A549 (cell line): ENCODE measurements around the gene OSBPL3.

Experiments
- BHLHE40 ChIP-seq: IDR thresholded peaks from 2 replicates; pipeline ENCODE4 v1.6.1; 2012; ENCODE audit warnings: low read depth, low read length, inconsistent platforms
- CBX2 ChIP-seq: fragments of 200-600 bp; sonication (generic); IDR thresholded peaks from 2 replicates; pipeline ENCODE4 v1.6.1; 2016; ENCODE audit warnings: low read depth, mild to moderate bottlenecking, borderline replicate concordance
- CHD4 ChIP-seq: fragments of 200-600 bp; sonication (generic); IDR thresholded peaks from 2 replicates; pipeline ENCODE4 v1.6.1; 2016; ENCODE audit warnings: antibody characterized with exemption, mild to moderate bottlenecking, borderline replicate concordance
- KDM5A ChIP-seq: fragments of 200-600 bp; sonication (generic); IDR thresholded peaks from 2 replicates; pipeline ENCODE4 v1.6.1; 2016; ENCODE audit warnings: antibody characterized with exemption, mild to moderate bottlenecking
- MAX ChIP-seq: IDR thresholded peaks from 2 replicates; pipeline ENCODE4 v1.6.1; 2012
- MYC ChIP-seq: IDR thresholded peaks from 2 replicates; pipeline ENCODE4 v1.6.1; 2012; ENCODE audit warnings: mild to moderate bottlenecking, inconsistent platforms, low read length, improper control_type of control experiment, borderline replicate concordance
- NPAS2 ChIP-seq: fragments of 250-450 bp; sonication (Bioruptor Pico); IDR thresholded peaks from 2 replicates; pipeline ENCODE4 v1.8.0; 2022; ENCODE audit warnings: mild to moderate bottlenecking, moderate library complexity, borderline replicate concordance
- POLR2A ChIP-seq: IDR thresholded peaks from 2 replicates; pipeline ENCODE4 v1.6.1; 2012; ENCODE audit warnings: mild to moderate bottlenecking, low read length
- SREBF2 ChIP-seq: fragments of 450-650 bp; IDR thresholded peaks from 2 replicates; pipeline ENCODE4 v1.6.1; 2014; ENCODE audit warnings: mild to moderate bottlenecking, moderate library complexity
- TF ChIP-seq, protein P1 (sequence below): fragments of >200 bp; sonication (Bioruptor Twin); formaldehyde crosslinking; IDR thresholded peaks from 3 replicates; pipeline ENCODE4 v1.5.1; 2016

DNA sequence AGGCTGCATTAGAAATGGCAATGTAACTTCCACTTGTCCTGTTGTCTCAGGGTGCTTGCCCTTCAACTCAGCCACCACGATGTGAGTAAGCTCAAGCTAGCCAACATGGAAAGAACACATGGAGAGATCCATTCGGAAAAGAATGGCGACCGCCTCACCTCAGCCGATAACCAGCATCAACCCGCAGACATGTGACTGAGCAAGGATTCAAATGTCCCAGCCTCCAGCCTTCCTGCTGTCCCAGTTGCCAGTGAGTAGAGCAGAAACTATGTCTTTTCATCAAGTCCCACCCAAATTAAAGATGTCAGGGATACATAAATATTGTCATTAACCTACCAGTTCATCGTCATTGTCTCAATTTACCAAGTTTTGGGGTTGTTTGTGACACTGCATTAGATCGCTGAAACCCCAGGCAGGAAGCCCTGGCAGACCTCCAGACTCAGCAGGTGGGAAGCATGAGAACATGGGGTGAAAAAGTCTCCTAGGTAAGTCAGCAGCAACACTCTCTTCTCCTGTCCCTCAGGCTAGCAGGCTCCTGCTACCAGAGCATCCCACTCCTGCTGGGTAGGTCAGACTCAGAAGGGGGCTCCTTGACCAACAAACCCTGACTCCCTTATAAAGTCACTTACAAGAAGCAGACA is 67.0 kb downstream of the OSBPL3 start:
- no peak for TF ChIP-seq MAX
- TF ChIP-seq CBX2 = no peak
- no peak for TF ChIP-seq POLR2A
- no peak for TF ChIP-seq BHLHE40
- TF ChIP-seq CHD4 = no peak
- TF ChIP-seq, protein P1, sequence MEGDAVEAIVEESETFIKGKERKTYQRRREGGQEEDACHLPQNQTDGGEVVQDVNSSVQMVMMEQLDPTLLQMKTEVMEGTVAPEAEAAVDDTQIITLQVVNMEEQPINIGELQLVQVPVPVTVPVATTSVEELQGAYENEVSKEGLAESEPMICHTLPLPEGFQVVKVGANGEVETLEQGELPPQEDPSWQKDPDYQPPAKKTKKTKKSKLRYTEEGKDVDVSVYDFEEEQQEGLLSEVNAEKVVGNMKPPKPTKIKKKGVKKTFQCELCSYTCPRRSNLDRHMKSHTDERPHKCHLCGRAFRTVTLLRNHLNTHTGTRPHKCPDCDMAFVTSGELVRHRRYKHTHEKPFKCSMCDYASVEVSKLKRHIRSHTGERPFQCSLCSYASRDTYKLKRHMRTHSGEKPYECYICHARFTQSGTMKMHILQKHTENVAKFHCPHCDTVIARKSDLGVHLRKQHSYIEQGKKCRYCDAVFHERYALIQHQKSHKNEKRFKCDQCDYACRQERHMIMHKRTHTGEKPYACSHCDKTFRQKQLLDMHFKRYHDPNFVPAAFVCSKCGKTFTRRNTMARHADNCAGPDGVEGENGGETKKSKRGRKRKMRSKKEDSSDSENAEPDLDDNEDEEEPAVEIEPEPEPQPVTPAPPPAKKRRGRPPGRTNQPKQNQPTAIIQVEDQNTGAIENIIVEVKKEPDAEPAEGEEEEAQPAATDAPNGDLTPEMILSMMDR = no peak
- no peak for TF ChIP-seq KDM5A
- TF ChIP-seq NPAS2 (CRISPR knock-in tag) = no peak
- no peak for TF ChIP-seq MYC
- no peak for TF ChIP-seq SREBF2
